HG03159 (cell line): ENCODE measurements around the gene BTG1.

Source experiments
- ATAC-seq: cut with Tn5 transposase; IDR thresholded peaks from one replicate; pipeline ENCODE4 v1.9.1; 2021; ENCODE audit warnings: mild to moderate bottlenecking, moderate library complexity; ENCODE audit not compliant: unreplicated experiment

The BTG1 gene

DNA sequence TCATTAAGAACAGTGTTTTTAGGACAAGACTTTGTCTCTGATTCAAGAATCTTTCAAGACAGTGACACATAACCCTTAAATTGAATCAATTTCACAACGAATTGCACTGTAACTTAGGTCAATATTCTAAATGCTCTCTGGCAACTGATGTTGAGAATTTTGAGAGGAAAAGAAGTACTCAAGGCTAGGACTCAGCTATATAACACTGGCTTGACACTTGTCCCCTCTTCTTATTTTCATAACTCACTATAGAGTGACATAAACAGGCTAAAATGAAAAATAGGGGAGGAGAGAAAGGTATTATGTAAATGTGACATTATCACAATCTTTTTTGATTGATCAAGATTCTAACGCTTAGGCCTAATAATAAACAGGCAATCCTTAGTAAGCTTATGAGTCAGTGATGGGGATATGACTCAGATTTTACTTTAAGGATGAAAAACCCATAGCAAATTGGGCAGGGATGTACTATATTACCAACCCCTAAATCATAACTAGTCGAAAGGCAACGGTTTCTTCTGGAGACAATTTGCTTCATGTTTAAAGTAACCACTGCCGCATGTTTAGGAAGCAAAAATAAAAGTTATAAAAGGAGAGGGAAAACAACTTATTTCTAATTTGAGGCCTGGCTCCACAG, 10.9 kb downstream of the BTG1 start:
- ATAC-seq = no peak

DNA sequence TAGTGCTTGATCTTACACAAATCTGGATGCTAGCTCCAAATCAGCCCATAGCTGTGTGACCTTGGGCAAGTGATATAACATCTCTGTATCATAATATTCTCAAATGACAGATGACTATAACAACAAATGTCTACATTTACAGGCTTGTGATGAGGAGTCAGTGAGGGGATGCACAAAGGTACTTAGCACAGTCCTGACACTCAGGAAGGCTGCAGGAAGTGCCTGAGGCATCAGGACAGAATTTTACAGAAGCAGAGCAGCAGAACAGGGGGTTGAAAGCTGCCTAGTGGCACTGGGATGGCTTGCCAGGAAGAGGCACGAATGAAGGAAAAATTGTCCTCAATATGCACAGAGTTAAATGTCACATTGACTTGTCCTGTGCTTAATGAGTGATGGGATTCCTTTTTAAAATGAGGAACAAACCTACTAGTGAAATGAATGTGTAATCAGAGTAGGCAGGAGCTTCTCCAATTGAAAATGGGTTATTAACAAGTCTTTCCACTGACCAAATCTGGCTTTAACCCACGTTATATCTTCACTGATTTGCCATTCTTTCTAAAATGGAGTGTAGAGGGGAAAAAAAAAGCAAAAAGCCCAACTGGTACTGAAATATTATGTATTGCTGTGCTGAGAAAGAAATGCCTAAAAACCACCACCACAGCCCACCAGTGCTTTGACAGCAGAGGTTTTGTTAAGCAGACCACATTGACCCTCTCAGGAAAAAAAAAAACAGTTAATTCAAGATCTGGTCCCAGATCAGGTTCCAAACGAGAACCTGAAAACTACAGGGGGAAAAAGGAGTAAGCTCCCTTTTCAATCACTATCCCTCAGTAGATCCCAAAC, 11.6 kb downstream of the BTG1 start:
- peak; percentile 34 for ATAC-seq

DNA sequence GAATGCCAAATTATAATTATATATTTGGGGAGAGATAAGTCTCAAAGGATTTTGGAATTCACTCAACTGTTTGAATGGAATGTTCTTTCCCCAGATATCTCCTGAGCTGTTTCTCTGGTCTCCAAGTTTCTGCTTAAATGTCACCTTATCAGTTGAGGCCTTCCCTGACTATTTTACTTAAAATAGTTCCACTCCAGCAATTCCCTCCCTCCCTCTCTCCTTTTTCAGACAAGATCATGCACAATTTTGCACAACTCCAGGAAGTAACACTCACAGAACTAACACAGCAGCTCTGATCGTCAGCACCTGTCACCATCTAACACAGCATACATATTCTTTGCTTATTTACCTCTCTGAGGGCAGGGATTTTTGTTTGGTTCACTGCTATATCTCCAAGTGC, 12.5 kb downstream of the BTG1 start:
- ATAC-seq = no peak

DNA sequence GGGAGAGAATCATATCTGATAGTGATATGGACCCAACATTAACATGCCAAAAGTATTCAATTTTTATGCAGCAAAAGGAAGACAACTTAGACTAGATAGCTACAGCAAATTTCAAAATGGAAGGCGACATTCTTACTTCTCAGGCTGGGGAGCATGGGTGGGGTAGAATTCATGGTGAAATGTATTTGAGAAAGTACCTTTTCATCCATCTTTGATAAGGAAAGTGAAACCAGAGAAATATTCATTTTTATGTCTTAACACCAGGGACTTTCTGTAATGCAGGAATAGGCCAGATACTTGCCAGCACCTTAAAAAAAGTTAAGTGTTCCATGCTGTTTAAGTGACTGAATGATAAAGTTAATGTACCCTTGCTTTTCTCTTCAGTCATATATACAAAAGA, 13.4 kb downstream of the BTG1 start:
- no peak for ATAC-seq

DNA sequence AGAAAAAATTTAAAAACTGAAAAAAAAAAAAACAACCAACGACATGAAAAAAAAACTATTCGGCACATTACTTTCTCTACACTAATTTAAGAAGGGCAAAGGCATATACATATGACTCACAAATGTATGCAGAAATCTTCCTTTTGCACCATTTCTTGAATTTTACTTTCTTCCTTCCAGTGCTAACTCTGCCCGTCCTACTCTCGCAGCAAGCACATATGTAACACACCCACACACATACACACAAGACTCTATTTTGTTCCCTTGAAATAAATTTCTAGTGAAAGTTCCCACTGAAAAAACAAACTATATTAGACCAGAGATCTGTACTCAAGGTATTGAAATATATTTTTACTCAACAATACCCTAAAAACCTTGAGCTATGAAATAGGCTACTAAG, 14.6 kb downstream of the BTG1 start:
- ATAC-seq = no peak

DNA sequence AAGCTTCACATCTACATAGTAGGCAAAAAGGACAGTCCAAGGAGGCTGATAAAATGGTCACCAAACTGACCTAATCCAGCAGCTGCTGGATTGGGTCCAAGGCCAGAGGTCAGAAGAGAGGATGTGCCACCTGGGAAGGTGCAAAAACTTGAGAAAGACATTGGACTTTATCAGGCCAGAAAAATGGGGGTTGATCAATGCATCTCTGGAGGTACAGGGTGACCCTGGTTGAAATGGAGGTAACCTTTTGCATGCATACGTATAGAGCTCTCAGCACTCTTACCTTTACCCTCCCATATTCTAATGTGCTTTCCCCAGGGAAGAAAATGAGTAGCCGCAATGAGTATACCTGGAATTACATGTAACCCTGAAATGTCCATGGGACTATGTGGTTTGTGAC, 16.0 kb downstream of the BTG1 start:
- no peak for ATAC-seq

DNA sequence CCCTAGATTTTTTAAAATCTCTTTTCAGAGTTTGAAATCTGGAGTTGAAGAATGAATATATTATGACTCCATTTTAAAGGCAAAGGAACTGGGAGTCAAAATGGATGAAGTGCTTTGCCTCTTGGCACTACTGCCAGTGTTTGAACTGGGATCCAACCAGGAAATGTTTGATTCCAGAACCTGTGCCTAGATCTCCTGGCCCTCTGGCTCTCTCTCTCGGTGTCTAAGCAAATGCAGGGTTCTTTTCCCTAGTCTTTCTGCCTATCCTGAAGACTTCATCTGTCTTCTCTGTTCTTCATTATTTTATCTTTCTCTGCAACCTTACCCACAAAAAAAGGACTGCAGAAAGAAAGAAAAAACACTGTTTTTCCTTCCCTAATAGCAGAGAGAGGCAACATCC, 17.0 kb downstream of the BTG1 start:
- ATAC-seq = no peak

DNA sequence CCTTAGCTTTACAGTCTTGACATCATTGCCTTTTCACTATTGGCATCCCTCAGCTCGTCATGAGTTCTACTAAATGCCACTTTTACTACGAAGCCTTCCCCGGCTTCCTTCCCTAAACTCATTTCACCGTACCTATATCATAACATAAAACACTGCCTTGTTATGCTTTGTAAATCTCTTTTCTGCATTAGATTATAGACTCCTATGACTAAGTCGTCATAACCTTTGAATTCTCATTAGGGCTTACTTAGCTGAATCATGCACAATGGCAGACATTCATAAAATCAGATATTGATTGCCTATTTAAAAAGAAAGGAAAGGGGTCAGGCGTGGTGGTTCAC, 21.0 kb downstream of the BTG1 start:
- no peak for ATAC-seq

DNA sequence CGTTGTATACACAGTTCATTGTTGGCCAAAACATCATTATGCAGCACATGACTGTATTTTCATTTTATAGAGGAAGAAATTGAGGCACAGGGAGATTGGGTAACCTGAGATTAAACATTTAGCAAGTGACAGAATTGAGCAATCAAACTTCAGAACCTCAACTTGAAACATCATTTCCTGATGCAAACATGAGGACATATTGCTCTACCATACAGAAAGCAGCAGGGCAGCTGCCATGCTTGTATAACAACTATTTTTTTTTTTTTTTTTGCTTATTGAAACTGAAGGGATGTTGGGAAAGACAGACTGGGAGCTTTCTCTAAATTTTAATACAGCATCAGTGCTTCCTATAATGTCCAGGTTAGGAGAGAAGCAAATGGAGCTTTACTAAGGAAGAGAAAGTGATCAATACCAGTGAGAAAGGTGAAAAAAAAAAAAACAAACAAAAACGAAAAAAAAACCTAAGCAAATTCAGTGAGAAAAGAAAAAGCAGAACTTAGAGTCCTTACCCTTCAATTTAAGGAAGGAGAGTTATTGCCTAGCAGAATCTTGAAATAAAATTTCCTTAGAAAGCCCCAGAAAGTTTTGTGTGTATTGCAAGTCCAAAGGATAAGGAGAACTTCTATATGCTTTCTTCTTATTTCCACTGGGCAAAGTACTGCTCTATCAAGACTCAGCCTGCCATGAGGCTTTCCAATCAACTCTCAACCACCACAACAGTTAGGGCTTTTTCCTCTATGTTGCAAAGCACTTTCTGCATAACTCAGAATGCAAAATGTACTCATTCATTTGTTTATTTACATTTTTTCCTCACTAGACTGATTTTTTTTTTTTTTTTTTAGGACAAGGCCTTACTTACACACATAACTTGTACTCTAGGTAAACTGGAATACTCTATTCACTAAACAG, 21.6 kb downstream of the BTG1 start:
- no peak for ATAC-seq

DNA sequence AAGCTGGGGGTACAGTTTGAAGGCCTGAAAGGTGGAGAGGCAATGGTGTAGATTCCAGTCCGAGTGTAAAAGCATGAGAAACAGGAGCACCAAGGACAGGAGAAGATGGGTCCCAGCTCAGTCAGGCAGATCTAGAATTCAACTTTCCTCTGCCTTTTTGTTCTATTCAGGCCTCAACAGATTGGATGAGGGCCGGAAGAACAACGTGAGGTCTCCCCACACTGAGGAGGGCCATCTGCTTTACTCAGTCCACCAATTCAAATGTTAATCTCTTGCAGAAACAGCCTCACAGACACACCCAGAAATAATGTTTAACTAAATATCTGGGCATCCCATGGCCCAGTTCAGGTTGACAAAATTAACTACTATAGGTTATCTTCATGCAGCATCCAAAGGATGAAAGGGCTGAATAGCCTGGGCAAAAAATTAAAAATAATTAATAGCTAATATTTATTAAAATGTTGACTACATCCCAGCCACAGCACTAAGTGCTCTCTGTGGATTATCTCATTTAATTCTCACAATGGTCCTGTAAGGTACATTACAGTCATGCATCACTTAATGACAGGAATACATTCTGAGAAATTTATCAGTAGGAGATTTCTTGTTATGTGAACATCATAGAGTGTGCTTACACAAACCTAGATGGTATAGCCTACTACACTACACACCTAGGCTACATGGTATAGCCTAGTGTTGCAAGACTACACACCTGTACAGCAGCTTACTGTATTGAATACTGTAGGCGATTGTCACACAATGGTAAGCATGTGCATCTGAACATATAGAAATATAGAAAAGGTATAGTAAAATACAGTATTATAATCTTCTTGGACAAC, 22.5 kb downstream of the BTG1 start:
- ATAC-seq = no peak

DNA sequence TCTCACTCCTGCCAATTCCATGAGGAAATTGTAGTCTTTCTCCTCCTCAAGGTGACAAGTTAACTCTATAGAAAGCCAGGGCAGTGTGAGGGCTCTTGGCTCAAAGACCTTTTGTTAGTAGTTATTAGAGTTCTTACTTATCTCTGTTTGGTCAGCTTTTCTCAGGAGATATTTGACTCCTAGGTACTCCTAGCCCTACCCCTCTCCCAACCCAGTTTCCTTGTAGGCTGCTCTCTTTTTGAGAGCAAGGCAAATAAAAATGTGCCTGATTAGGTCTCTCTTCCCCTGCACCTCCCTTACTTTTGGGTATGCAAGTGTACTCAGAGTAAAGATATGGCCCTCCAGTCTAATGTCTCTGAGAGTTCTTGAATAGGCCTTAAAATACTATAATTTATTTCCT, 23.8 kb downstream of the BTG1 start:
- ATAC-seq = no peak

DNA sequence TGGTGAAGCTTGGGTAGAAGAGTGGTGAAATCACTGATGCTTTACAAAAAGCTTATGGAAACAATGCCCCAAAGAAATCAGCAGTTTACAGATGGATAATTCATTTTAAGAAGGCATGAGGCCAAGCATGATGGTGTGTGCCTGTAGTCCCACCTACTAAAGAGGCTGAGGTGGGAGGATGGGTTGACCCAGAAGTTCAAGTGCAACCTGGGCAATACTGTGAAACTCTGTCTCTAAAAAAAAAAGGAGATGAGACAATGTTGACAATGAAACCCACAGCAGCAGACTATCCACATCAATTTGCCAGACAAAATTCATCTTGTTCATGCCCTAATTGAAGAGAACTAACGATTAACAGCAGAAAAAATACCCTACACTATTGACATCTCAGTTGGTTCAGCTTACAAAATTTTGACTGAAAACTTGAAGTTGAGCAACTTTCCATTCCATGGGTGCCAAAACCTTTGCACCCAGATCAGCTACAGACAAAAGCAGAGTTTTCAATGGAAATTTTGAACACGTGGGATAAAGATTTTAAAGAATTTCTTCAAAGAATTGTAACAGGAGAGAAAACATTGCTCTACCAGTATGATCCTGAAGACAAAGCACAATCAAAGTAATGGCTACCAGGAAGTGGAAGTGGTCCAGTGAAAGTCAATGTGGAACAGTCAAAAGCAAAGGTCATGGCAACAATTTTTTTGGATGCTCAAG, 26.7 kb downstream of the BTG1 start:
- no peak for ATAC-seq

DNA sequence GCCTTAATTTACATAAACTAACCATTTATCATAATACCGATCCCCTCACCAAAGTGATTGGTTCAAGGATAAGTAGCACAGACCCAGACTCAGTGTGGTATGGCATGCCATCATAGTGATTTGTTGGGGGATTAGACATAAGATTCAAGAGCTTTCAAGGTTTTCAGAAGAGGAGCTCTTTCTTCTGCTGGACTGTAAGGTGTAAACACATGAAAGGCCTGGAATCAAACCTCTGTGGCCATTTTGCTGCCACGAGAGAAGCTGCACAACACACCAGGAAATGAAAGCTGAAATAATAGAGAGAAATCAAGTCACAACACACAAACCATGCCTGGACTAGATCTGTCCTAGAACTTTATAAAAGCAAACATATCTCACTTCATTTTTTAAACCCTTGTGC, 30.8 kb downstream of the BTG1 start:
- no peak for ATAC-seq

DNA sequence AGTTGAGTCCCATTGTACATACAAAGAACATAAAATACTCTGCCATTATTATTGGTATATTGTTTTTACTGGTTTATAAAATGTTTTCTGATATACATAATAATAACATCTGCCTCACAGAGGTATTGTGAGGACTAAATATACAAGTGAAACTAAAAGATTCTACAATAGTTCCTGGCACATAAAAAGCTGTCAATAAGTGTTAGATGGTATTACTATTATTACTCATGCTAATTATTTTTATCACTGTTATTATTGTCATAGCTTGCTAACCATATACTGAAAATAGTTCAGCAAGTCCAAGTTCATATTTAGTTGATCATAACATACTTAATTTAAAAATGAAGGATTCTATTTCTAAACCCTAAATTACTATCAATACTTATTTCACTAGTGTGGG, 34.4 kb downstream of the BTG1 start:
- ATAC-seq = peak; percentile 81

DNA sequence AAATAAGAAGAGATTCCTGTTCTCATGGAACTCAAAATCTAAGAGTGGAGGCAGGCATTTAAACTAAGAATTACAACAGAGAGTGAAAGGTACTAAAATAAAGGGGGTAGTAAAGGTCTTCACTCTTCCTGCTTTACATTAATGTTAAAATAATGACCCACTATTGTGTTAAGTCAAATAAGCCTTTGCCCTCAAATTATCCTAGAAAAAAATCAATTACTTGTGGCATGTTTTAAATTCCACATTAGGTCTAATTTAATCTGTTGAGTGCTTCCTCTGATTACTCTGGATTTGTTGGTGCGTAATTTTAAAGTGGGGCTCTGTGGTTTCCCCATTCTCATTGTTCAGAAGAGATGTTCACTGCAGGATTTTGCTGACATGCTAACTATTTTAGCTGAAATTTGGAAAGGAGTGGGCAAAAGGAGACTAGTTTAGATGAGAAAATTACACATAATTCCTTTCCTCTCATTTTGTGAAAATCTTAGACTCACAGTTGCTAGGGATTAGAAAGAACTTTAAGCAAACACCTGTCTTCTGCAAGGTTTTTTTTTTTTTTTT, 35.5 kb downstream of the BTG1 start:
- ATAC-seq = no peak

DNA sequence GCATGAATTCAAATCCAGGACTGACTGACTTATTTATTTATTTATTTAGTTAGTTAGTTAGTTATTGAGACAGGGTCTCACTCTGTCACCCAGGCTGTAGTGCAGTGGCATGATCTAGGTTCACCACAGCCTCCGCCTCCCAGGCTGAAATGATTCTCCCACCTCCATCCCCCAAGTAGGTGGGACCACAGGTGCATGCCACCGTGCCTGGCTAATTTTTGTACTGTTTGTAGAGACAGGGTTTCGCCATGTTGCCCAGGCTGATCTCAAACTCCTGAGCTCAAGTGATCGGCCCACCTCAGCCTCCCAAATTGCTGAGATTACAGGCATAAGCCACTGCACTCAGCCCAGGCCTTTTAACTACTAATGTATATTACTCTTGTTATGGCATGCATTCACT, 36.0 kb downstream of the BTG1 start:
- no peak for ATAC-seq

DNA sequence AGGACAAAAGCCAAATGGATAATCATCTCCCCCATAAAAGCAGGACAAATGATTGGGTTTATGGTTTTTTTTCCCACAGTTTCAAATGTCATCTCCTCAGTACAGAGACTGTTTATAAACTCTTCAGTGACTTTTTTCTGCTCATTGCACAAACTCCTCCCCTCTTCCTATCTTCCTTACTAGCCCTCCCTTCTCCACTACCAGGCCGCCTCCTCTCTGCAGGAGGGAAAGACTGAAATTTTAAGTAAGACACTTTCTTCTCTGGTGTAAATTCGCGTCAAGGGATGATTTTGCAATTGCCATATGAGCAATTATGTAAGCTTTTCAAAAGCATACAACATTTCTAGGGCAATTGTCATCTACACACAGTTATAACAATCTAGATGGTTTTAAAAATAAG, 37.0 kb downstream of the BTG1 start:
- ATAC-seq = no peak

DNA sequence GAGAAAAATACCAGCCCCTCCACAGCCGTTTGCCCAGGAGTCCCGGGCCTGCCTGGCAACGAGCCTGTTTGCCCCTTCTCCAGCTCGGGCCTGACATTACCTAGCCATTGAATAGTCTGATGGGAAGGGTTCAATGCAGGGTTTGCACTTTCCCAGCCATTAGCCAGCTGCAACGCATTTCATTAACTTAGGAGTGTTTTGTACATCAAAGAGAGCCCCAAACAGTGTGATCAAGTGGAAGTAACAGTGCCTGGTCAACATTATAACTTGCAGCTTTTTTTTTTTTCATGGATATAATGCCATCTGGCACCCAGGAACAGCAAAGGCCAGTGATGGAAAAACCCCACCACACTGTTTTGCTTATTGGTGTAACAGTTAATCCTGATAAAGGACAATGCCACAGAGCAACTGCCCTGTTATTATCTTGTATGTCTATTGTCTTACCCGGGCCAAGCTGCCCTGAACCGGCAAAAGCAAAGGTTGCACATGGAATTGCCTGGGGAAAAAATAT, 38.0 kb downstream of the BTG1 start:
- no peak for ATAC-seq

DNA sequence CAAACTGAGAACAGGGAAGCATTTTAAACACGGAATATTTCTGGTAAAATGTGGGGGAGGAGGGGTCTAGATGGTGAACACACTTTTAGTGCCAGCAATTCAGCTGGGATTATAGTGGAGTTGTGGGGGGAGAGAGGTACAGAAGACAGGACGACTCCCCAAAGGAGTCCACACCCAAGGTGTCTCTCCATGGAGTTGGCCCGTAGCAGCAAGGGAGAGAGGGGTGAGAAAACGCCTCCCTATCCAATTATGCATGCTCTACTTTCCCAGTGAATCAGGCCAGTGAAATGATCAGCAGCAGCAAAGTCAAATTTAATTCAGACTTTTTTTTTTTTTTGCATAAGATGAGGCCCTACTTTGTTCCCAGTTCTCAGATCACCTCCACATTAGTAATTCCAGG, 38.6 kb downstream of the BTG1 start:
- ATAC-seq = no peak

DNA sequence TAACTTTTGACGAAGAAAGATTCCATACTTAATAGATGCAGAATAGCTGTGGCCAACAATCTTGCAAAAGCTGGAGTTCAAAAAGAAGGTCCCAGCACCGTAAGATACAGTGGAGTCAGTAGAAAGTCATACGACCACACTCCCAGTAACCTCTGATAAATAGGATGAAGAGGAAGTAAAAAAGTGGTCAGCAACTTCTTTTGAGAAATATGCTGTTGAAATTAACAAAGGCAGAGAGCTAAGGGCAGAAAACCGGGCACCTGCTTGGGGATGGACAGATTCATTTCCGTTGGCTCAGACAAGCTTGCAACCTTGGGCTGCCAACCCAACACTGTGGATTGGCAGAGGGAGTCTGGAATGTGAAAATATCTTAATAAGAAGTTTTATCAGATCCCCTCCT, 40.0 kb downstream of the BTG1 start:
- no peak for ATAC-seq
